Stimulated activated CD4-positive, alpha-beta T cell treated with anti-CD3 and anti-CD28 coated beads, Interleukin-4, amount 100 ng/mL, for 1 hour (primary cell): ENCODE measurements around the gene TNFAIP2.

Experiments
- DNase-seq: peaks from one replicate; pipeline ENCODE4 v3.0.0-alpha.2; 2020

Gene TNFAIP2, protein sequence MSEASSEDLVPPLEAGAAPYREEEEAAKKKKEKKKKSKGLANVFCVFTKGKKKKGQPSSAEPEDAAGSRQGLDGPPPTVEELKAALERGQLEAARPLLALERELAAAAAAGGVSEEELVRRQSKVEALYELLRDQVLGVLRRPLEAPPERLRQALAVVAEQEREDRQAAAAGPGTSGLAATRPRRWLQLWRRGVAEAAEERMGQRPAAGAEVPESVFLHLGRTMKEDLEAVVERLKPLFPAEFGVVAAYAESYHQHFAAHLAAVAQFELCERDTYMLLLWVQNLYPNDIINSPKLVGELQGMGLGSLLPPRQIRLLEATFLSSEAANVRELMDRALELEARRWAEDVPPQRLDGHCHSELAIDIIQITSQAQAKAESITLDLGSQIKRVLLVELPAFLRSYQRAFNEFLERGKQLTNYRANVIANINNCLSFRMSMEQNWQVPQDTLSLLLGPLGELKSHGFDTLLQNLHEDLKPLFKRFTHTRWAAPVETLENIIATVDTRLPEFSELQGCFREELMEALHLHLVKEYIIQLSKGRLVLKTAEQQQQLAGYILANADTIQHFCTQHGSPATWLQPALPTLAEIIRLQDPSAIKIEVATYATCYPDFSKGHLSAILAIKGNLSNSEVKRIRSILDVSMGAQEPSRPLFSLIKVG

DNA sequence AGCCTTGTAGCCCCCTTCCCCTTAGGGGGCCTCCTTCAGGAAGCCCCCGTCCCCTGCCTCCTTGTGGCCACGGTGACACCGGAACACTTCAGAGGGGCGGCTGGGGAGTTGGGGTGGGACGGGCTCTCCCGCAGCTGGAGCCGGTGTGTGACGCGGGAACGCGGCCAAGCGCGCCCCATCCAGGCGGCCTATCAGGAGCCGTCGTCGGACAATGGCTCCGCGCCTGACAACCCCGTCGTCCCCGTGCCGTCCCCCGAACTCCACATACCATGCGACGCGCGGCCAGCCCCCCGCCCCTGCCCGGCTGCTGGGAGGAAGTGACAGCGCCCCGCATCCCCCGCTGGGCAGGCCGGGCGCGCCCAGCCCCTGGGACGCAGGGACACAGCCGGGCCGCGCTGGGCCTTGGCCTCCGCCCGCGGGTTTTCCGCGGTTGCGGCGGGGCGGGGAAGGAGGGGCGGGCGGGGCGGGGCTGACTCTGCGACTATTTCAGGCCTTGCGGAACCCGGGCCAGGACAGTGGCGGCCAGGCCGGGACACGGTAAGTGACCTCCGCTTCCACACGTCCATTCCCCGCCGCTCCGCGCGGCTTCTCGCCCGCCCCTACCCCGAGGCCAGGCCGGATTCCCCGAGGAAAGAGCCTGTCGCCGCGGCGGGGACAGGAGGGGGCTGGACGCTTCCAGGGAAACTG is at the start of gene TNFAIP2:
Gene TNFAIP2, plus strand, starts transcription at position 515 of the 687 bp plus-strand sequence. CDS start 2,997 bp downstream, outside the sequence.
- peak; percentile 7 for DNase-seq

DNA sequence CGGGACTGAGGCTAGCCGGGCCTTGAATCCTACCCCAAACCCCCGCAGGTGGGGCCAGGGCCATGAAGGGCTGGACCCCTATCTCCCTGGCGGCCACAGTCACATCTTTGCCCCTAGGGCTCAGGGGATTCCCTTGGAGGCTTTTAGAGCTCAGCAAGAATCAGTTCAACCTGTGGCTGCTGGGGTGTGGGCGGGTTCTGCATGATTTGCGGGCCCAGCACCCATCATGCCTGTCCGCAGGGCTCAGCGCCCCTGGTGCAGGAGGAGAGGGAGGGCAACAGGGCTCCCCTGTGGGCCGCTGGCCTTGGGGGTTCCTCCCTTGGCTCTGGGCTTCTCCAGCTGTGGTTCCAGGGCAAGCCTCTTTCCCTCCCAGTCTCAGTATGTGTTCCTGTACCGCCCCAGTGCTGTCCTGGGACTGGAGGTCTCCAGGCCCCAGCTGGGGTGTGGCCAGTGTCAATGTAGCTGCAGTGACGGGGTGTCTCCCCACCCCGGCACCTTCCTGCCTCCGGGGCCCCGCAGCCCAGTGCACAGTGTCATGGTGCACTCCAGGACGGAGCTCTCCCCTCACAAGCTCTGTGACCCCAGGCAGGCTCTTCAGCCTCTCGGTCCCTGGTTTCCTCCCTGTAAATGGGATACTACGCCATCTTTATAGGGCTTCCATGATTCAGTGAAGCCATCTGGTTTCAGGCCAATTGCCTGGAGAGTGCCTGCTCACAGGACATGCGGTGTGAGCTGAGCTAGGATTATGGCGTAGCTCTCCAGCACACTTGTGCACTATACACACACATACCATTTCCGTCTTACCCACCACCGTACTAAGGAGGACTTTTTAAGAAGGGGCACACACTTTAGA is 49.2 kb upstream of the TNFAIP2 start:
- no peak for DNase-seq

DNA sequence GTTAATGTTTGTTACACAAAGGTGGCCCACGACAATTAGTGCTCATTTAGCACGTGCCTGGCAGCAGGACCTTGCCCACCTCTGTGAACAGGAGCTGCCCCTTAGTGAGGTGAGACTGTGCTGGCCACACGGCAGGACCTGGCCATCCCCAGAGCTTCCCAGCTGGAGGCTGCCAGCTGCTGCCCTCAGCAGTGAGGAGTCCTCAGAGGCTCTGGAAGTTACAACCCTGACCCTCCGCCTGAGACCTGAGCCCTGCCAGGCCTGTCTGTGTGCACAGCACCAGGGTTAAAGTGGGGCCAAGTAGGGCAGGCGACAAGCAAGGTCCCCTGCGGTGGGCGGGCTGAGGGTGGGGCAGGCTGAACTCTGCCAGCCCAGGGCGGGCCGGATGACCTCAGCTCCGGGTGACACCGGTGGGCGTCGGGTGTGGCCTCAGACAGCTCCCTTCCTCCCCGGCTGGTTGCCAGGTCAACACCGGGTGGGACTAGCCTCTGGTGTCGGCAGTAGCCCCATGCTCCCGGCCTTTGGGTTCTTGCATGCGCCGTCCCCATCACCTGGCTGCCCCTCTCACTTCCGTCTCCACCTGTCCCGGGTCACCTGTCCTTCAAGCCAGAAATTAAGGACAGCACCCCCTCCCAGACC is 48.4 kb upstream of the TNFAIP2 start:
- DNase-seq, result no peak

DNA sequence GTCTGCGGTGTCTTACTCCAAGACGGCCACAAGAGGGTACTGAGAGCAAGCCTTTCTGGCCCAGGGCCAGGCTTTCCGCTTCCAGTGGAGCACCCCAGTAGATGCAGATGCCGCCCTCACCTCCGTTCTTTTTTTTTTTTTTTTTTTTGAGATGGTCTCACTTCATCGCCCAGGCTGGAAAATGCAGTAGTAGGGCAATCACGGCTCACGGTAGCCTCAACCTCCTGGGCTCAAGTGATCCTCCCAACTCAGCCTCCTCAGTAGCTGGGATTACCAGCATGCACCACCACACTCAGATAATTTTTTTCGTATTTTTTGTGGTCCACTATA is 44.9 kb upstream of the TNFAIP2 start:
- peak; percentile 71 for DNase-seq

DNA sequence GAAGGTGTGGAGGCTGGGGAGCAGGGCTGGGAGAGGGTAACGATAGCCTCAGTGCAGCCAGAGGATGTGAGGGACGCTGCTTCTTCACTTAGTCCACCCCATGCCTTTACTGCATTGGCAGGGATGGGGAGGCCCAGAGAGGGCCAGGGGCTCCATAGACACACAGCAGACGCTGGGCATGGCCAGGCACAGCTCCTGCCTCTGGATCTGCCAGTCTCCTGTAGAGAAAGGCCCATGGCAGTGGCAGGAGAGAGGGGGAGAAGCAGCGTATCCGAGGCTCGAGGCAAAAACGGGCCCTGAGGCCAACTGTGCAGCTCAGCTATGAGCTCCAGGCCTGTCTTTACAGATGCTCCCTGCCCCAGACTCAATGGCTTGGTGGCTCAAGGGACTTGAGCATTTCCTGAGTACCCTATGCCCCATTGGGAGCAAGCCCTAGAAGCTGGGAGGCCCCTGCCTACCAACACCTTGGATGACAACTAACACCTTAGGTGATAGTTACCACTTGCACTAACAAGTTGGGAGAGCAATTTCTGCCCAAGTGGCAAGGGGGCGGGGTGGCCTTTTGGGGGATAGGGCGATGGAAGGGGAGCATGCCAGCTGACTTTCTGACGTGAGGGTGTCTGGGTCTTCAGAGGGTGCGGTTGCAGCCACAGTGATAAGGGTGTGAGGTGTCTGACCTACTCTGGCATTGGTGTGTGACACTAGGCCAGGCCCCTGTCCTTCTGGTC is 44.2 kb upstream of the TNFAIP2 start:
- no peak for DNase-seq

DNA sequence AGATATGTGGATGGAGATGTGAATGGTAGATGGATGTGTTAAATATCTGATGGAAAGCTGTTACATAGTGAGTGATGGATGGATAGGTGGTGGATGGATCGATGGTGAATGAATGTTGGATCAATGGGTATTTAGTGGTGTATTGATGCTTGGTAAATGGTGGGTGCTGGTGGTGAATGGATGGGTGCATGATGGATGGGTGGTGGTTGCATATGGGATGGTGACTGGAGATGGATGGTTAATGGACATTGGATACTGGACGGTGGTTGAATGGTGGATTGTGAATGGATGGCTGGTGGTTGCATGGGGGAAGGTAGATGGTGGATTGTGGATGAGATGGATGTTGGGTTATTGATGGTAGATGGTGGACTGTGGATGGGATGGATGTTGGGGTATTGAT is 41.3 kb upstream of the TNFAIP2 start:
- DNase-seq, result no peak

DNA sequence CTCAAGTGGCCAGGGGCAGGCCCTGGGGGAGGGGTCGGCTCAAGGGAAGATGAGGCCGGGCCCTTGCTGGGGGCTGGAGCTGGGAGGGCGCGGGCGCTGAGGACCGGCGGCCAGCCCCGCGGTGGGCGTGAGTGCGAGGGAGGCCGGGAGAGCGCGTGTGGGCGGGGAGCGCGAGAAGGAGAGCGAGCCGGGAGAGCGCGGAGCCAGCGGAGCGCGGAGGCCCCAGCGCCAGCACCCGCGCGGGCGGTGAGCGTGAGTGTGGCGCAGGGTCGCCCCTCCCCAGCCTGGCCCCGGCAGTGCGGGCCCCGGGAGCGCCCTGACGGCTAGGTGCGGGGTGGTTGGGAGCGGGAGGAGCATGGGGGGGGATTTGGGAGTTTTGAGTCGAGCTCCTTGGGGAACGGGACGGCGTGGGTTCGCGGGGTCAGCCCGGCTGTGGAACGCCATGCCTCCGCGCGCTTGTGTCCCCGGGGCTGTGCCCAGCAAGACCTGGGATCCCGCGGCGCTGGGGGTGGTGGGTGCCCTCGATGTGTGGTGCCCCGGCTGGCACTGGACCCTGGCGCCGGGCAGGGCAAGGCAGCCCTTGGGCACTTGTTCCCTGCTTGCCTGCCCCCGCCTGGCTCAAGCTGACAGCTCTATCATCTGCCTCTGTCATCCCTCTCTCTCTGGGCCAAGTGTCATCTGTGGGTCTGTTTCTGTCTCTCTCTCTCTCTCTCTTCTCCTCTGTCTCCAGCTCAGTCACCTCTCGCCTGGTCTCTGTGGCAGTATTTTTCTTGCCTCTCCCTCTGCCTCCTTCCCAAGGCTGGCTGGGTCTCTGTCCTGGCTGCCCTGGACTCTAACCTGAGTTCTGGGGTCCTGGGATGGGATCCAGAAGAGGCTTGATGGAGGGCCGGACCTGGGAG is 39.0 kb upstream of the TNFAIP2 start, which contains the start of gene LBHD2:
Gene LBHD2, plus strand, starts transcription at position 190 of the 899 bp plus-strand sequence. CDS start 1,803 bp downstream, outside the sequence.
- no peak for DNase-seq

DNA sequence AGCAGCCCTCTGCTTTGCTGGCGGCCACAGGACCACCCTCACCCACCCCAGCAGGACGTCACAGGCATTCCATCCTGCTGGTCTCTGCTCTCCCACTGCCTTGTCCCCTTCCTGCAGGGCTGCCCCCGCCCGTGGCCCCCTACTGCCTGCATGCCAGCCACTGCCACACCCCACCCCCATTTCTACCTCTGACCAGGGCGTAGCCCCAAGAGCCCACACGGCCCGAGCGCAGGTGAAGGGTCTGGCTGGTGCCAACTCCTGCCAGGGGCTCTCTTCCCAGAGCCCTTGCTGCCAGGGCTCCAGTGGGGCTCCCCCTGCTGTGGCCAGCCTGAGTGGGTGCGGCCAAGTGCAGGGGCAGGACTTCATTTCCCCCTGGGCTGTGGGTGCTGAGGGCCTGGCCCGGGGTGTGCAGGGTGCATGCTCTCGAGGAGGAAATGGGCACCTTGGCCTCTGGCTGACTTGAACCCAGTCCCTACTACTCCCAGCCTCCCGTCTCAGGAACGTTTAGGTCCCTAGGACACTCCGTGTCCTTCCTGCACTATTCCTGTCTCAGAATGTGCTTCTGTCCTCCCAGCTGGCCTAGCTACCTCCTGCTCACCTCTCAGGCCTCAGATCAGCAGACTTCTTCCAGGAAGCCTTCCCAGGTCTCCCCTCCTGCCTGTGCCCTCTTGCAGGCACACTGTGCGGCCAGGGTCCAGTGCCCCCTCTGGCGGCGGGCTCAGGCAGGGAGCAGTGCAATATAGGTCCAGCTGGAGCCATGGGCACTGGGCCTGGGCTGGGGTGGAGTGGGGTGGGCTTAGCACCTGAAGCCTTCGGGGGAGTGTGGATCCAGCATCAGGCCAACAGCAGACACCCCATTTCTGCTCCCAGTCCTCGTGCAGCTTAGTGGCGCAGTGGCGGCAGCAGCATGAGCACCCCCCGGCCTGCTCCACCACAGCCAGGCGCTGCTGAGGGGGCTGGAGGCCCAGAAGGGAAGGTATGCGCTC is 37.9 kb upstream of the TNFAIP2 start:
- DNase-seq, result no peak

DNA sequence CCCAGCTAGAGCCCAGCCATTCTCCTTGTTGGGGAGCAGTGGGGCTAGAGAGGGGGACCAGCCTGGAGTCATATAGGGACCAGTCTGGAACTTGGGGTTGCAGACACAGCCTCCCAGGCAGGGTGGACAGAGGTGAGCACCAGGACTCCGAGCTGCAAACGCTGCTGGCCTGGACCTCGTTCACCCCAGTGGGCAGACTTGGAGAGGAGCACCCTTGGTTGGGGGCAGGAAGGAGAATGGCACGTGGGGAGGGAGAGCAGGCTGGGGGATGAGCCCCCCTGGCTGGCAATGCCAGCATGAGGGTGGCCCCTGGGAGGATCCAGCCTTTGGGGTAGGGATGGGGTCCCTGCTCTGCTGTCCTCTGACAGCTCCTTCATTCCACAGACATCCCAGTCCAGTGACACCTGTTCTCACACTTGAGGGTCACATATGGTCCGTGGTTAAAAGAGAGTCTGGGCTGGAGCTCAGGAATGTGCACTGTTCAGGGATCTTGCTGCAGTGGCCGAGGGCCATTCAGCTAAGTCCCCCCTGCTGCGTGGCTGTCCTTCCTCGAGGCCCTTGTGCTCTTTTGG is 36.4 kb upstream of the TNFAIP2 start:
- no peak for DNase-seq

DNA sequence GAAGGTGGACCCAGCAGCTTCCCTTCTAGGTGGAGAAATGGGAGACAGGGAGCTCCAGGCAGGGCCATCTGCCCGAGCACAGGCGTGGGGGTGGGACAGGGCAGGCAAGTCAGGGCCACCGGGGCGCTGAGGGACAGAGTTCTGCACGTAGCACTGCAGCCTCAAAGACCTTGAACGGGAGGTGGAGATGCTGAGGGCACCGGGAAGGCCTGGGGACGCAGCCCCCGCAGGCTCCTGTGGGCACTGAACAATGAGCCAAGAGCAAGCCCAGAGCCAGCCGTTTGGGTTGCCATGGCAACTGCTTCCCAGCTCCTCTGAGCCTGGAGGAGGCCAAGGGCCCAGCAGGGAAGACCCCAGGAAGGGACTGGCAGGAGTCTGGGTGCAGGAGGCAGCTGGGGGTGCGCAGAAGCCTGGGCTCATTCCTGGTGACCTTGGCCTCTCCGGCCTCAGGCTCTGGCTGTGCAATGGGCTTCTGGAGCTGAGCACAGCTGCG is 35.9 kb upstream of the TNFAIP2 start:
- DNase-seq, result no peak

DNA sequence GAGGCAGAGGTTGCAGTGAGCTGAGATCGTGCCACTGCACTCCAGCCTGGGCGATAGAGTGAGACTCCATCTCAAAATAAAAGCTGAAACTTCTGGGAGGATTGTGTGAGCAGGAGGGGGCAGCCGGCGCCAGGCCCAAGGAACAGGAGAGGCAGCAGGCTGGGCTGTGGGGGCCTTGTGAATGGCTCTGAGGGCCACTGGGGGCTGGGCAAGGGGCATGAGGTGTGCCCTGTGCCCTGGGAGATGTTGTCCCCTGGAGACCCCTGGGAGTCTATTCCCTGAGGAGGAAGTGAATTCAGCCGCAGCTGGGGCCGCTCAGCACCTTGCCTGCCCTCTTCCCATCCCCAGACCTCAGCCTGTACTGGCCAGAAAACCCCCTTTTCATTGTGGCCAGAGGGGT is 34.3 kb upstream of the TNFAIP2 start:
- DNase-seq, result no peak

DNA sequence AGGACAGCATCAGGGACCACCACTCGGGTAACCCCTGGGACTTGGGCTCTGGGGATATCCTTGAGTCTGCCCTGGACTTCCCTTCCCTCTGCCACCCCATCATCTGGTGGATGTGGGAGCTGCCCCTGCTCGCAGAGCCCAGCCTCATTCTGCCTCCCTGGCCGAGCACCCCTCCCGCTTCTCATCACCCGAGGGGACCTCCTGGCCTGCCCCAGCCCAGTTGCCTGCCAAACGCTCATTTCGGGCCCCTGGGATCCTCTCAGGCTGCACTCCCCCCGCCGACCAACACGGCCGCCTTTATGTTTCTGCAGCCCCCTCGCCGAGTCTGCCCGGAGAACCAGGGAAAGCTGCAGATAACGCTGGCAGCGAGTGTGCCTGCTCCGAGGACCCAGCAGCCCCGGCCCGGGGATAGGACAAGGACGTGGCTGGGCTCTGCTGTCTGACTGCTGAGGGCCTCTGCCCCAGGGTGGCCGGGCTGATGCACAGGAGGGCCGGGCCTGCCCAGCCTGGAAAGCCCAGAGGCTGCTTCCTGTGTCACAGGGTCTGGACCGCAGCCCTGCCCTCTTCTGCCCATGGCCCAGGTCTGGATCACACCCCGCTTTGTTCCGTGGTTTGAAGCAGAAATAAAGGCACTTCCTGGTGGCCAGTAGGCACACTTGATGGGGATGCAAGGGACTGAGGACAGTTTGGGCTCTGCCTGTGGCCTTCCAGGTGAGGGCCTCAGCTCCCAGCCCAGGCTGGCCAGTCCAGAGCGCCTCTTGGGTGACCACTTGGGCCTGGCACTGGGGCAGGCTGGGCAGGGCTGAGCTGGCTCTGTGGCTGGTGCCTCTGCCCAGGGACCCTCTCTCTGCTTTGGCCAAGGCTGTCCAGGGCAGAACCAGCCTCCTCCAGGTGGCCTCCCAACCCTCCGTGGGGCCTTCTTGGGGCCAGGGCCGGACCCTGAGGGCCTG is 33.6 kb upstream of the TNFAIP2 start:
- no peak for DNase-seq

DNA sequence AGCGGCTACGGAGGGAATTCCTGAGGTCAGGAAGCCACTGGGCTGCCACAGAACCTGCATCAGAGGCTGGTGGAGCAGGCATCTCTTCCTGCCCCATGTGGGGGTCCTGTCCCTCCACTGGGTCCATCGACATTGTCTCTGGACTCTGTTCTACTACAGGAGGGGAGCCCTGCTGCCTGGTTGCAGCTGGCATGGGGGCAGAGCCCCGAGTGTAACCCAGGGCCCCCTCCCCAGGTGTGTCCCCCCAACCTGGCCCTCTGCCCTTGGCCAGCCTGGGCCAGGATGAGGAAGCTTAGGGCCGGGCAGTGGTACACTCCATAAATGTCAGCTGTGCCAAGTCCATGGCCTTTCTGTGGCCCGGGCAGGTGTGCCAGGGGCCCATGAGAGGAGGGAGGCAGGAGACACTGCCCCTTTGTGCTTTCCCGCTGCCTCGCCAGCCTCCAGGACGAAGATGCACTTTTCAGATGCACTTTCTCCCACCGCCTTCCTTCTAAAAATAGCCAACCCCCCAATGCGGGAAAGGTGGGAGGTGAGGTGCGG is 32.7 kb upstream of the TNFAIP2 start:
- DNase-seq, result no peak

DNA sequence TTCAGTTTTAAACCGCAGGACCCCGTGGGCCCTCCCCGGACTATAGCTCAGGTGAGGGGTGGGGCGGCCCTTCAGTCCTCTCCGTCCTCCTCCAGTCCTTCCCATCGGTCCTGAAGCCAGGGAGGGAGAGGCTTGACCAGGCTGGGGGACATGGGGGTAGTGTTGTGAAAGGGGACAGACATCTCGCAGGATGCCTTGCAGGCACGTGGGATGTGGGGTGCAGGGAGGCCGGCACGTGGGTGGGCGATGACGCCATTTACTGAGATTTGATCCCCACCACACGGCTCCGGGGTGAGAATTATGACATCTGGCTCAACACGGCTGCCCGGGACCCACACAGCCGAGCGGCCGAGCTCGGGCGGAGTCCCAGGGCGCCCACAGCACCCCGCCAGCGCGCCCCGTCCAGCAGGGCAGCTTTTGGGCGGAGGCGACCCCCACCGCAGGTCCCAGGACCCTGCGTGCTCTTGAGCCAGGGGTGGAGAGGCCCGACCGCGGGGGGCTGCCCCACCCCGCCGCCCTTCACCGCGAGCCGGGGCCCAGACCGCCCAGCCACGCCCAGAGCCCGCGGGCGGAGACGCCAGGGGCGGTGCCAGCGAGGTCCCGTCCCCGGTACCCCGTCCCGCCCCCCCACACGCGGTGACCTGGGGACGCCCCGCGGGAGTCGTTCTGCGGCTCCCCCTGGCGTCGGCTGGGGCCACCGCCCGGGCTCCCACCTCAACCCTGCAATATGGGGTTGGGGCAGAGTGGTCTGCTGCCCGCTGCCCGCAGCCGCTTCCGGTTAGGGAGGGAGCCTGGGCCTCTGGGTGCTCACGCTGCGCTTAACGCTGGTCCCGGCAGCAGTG is 32.0 kb upstream of the TNFAIP2 start:
- DNase-seq, result peak; percentile 81

DNA sequence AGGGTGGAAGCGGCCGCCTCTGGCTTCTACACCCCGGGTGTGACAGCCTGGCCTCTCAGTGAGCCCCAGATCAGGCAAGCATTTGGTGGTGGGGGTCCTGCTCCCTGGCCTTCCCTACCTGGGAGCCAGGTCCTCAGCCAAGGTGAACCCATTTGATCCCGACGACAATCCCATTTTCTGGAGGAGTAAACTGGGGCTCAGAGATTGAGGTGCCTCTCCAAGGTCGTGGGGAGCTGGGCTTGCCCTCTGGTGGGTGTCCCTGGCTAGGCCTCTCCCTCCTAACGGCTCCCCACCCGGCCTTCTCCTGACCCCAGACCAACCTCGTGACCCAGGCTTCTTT is 31.4 kb upstream of the TNFAIP2 start:
- DNase-seq, result no peak

DNA sequence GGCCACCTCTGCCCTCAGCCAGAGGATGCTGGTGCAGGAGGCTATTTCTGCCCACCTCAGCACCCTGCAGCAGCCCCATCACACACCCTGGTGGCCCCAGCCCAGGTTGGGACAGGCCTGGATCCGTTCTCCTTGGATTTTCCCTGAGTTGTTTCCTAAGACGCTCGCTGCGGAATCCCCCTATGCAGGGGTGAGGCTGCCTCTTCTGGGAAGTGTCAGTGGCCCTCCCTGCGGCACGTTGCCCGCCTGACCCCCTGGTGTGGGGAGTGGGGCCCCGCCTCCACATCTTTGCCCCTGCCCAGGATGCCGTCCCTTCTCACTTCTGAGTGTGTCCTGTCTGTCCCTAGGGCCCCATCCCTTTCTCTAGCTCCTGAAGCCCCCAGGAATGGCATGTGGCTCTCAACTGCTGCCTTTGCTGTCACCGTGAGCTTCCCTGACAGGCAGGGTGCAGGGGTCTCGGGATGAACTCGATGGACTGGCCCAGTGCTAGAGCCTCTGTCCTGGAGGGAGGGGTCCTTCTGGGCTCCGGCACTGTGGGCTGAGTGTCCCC is 29.3 kb upstream of the TNFAIP2 start:
- DNase-seq, result no peak
